Measurements from ENCODE around the gene KATNBL1.

The KATNBL1 gene

DNA sequence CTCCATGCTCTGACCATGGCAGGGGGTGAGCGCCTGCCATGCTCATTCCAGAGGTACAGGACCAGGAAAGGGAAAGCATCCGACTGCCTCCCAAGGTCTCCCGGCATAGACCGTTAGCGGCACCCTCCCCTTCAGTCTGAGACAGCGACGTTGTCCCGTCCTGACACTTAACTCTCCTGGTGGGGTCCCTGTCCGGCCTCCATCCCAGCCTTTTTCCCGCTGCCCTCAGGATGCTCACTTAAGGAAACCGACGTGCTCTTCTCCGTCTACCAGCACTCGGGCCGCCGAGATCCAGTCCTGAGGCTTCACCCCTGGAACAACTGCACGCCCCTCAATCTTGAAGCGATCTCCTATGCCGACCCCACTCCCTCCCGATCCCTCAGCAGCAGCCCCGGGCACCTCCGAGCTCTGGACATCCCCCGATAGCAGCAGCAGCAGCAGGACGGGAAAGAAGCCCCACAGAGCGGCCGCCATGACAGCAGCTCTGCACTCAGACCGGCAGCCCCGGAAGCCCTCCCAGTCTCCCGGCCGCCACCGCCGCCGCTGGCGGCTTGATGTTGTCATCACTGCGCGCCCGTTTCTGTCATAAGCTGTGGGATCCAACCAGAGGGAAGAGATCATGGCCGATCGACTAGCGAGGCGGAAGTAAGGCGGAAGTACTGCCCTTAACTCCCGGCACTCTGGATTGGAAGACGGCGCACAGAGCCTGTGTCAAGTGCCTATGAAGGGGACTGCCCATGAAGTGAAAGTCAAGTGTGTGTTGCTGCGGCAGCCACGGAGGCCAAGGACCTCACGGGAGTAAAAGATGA lies 108.3 kb downstream of the KATNBL1 start, which contains the start of the genes EMC7 and PGBD4:
Gene EMC7, minus strand, starts transcription at position 497 of the 809 bp plus-strand sequence. Its CDS starts 23 bp downstream, at position 474.
Gene PGBD4, plus strand, starts transcription at position 718 of the 809 bp plus-strand sequence. CDS start 449 bp downstream, outside the sequence.
- TF ChIP-seq, protein P1, sequence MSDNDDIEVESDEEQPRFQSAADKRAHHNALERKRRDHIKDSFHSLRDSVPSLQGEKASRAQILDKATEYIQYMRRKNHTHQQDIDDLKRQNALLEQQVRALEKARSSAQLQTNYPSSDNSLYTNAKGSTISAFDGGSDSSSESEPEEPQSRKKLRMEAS (IDR thresholded peaks at IDR 0.05): peak; percentile 85; the same call in 1 of the 2 replicates
- TF ChIP-seq EP300 (IDR thresholded peaks at IDR 0.05; ENCODE audit: borderline replicate concordance) (no peak), TCF12 (IDR thresholded peaks at IDR 0.05; ENCODE audit: low read depth) (no peak; the same call in 1 of the 2 replicates), YY1 (IDR thresholded peaks at IDR 0.05; ENCODE audit: low read depth) (peak; percentile 97; the same call in 1 of the 2 replicates), EGR1 (IDR thresholded peaks at IDR 0.05) (peak; percentile 9; the same call in 1 of the 2 replicates), NFIC (IDR thresholded peaks at IDR 0.05) (no peak), ZBTB7A (IDR thresholded peaks at IDR 0.05; ENCODE audit: low read depth) (no peak), TEAD4 (IDR thresholded peaks at IDR 0.05) (peak; percentile 3; the same call in 1 of the 2 replicates), CREB1 (IDR thresholded peaks at IDR 0.05; ENCODE audit: low read depth) (peak; percentile 99), TAF1 (IDR thresholded peaks at IDR 0.05; ENCODE audit: low read depth) (peak; percentile 79), CEBPB (IDR thresholded peaks at IDR 0.05) (no peak), RAD21 (IDR thresholded peaks at IDR 0.05; ENCODE audit: low read depth) (no peak), FOXM1 (IDR thresholded peaks at IDR 0.05; ENCODE audit: borderline replicate concordance, low read depth) (no peak)
- TF ChIP-seq, protein P2, sequence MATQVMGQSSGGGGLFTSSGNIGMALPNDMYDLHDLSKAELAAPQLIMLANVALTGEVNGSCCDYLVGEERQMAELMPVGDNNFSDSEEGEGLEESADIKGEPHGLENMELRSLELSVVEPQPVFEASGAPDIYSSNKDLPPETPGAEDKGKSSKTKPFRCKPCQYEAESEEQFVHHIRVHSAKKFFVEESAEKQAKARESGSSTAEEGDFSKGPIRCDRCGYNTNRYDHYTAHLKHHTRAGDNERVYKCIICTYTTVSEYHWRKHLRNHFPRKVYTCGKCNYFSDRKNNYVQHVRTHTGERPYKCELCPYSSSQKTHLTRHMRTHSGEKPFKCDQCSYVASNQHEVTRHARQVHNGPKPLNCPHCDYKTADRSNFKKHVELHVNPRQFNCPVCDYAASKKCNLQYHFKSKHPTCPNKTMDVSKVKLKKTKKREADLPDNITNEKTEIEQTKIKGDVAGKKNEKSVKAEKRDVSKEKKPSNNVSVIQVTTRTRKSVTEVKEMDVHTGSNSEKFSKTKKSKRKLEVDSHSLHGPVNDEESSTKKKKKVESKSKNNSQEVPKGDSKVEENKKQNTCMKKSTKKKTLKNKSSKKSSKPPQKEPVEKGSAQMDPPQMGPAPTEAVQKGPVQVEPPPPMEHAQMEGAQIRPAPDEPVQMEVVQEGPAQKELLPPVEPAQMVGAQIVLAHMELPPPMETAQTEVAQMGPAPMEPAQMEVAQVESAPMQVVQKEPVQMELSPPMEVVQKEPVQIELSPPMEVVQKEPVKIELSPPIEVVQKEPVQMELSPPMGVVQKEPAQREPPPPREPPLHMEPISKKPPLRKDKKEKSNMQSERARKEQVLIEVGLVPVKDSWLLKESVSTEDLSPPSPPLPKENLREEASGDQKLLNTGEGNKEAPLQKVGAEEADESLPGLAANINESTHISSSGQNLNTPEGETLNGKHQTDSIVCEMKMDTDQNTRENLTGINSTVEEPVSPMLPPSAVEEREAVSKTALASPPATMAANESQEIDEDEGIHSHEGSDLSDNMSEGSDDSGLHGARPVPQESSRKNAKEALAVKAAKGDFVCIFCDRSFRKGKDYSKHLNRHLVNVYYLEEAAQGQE (IDR thresholded peaks at IDR 0.05; ENCODE audit: low read depth): no peak
- TF ChIP-seq, protein P3, sequence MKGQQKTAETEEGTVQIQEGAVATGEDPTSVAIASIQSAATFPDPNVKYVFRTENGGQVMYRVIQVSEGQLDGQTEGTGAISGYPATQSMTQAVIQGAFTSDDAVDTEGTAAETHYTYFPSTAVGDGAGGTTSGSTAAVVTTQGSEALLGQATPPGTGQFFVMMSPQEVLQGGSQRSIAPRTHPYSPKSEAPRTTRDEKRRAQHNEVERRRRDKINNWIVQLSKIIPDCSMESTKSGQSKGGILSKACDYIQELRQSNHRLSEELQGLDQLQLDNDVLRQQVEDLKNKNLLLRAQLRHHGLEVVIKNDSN (IDR thresholded peaks at IDR 0.05): no peak

DNA sequence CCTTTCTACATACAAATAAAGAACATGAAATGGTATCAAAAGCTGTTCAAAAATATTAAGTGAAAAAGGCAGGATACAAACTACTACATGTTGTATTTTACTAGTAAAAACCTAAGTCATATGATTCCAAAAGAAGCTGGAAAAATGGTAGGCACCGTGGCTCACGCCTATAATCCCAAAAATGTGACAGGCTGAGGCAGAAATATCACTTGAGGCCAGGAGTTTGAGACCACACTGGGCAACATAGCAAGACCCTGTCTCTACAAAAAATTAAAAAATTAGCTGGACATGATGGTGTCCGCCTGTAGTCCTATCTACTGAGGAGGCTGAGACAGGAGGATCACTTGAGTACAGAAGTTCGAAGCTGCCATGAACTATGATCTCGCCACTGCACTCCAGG lies 110.0 kb downstream of the KATNBL1 start:
- TF ChIP-seq TCF12 (IDR thresholded peaks at IDR 0.05; ENCODE audit: low read depth) (no peak), FOXM1 (IDR thresholded peaks at IDR 0.05; ENCODE audit: borderline replicate concordance, low read depth) (no peak), NFIC (IDR thresholded peaks at IDR 0.05) (no peak), TEAD4 (IDR thresholded peaks at IDR 0.05) (no peak), ZBTB7A (IDR thresholded peaks at IDR 0.05; ENCODE audit: low read depth) (no peak), YY1 (IDR thresholded peaks at IDR 0.05; ENCODE audit: low read depth) (no peak), CREB1 (IDR thresholded peaks at IDR 0.05; ENCODE audit: low read depth) (no peak), RAD21 (IDR thresholded peaks at IDR 0.05; ENCODE audit: low read depth) (no peak), CEBPB (IDR thresholded peaks at IDR 0.05) (no peak), TAF1 (IDR thresholded peaks at IDR 0.05; ENCODE audit: low read depth) (no peak), EP300 (IDR thresholded peaks at IDR 0.05; ENCODE audit: borderline replicate concordance) (no peak), EGR1 (IDR thresholded peaks at IDR 0.05) (no peak)
- TF ChIP-seq, protein P1 (IDR thresholded peaks at IDR 0.05): no peak
- TF ChIP-seq, protein P2 (IDR thresholded peaks at IDR 0.05; ENCODE audit: low read depth): no peak
- TF ChIP-seq, protein P3 (IDR thresholded peaks at IDR 0.05): no peak

Data from Ishikawa (cell line).